Naive thymus-derived CD4-positive, alpha-beta T cell (primary cell): ENCODE results near the gene EFEMP2. TPM values are rescaled to one million over a fixed set of nuclear protein-coding genes. Genes with fewer than 3 reads are reported as not detected.
A peak's percentile ranks its signal among the peaks of the same experiment; 100 is the strongest.

ENCODE experiments used
- ATAC-seq: fragments of 150-1000 bp; cut with Tn5 transposase; 2 replicates; pipeline ENCODE4 v1.10.0; 2021; ENCODE audit warnings: mild to moderate bottlenecking, moderate library complexity
- CTCF ChIA-PET: fragments of 350-600 bp; sonication (Branson Sonifier 250); formaldehyde crosslinking; loops from one replicate; lab custom pipeline; 2021; ENCODE audit warnings: antibody characterized with exemption; lab: Charles Lee
- POLR2A ChIA-PET: fragments of 350-600 bp; sonication (Branson Sonifier 250); formaldehyde crosslinking; loops from one replicate; lab custom pipeline; 2021; ENCODE audit warnings: antibody characterized with exemption, inconsistent platforms; lab: Charles Lee
- DNase-seq, 9 donors: peaks; one replicate each; pipeline versions ENCODE4 v3.0.0 to v3.0.0-alpha.2; 2020 to 2022; ENCODE audit warnings: mixed read lengths in 1 of 9
- H3K27ac ChIP-seq: one replicate; pipeline ENCODE4 v1.7.0; 2013; ENCODE audit warnings: mild to moderate bottlenecking, low read depth, low read length, moderate library complexity
- H3K27me3 ChIP-seq, 2 donors: one replicate each; pipeline ENCODE4 v1.7.0; 2013; ENCODE audit warnings: low read length in 2 of 2, mild to moderate bottlenecking in 2 of 2, moderate library complexity in 2 of 2; ENCODE audit not compliant: control insufficient read depth in 2 of 2, insufficient read depth in 2 of 2
- H3K36me3 ChIP-seq, 3 experiments: 1 replicate in 2 of 3; 2 replicates in 1 of 3; pipeline ENCODE4 v1.7.0; 2013; ENCODE audit warnings: low read length in 3 of 3, mild to moderate bottlenecking in 3 of 3, moderate library complexity in 1 of 3; ENCODE audit not compliant: insufficient read depth in 3 of 3, control insufficient read depth in 2 of 3
- H3K4me1 ChIP-seq, 2 donors: one replicate each; pipeline ENCODE4 v1.7.0; 2013; ENCODE audit warnings: low read length in 2 of 2, mild to moderate bottlenecking in 2 of 2, moderate library complexity in 1 of 2; ENCODE audit not compliant: control insufficient read depth in 2 of 2, insufficient read depth in 2 of 2
- H3K4me3 ChIP-seq: 2 replicates; pipeline ENCODE4 v1.7.0; 2013; ENCODE audit warnings: mild to moderate bottlenecking, low read length
- H3K9me3 ChIP-seq, 3 experiments: 1 replicate in 2 of 3; 2 replicates in 1 of 3; pipeline ENCODE4 v1.7.0; 2013; ENCODE audit warnings: low read length in 3 of 3; ENCODE audit not compliant: control insufficient read depth in 2 of 3
- H3K27ac Mint-ChIP-seq, 9 donors: one replicate each; pipeline ENCODE4 v1.8.0; 2020 to 2022; ENCODE audit warnings: mixed read lengths in 9 of 9, mild to moderate bottlenecking in 8 of 9, moderate library complexity in 5 of 9, inconsistent platforms in 2 of 9
- H3K27me3 Mint-ChIP-seq, 5 donors: one replicate each; pipeline ENCODE4 v1.8.0; 2021 to 2022; ENCODE audit warnings: mixed read lengths in 5 of 5, mild to moderate bottlenecking in 1 of 5
- H3K36me3 Mint-ChIP-seq, 5 donors: one replicate each; pipeline ENCODE4 v1.8.0; 2020 to 2022; ENCODE audit warnings: mixed read lengths in 5 of 5, mild to moderate bottlenecking in 3 of 5, inconsistent platforms in 1 of 5
- H3K4me1 Mint-ChIP-seq, 7 donors: one replicate each; pipeline ENCODE4 v1.8.0; 2020 to 2022; ENCODE audit warnings: mixed read lengths in 7 of 7, mild to moderate bottlenecking in 3 of 7, inconsistent platforms in 1 of 7
- H3K4me3 Mint-ChIP-seq, 10 donors: one replicate each; pipeline ENCODE4 v1.8.0; 2020 to 2022; ENCODE audit warnings: mild to moderate bottlenecking in 10 of 10, mixed read lengths in 10 of 10, moderate library complexity in 6 of 10, inconsistent platforms in 2 of 10
- H3K9me3 Mint-ChIP-seq, 11 donors: one replicate each; pipeline ENCODE4 v1.8.0; 2020 to 2022; ENCODE audit warnings: mixed read lengths in 11 of 11, mild to moderate bottlenecking in 4 of 11, inconsistent platforms in 1 of 11, moderate library complexity in 1 of 11
- intact Hi-C, 2 donors: fragments of 100-400 bp; cut with micrococcal nuclease; formaldehyde crosslinking; loops; one replicate each; pipeline ENCODE4 v1.15.1; 2023
- polyA plus RNA-seq, 2 donors: library from polyadenylated mRNA; unstranded; fragments of 300-500 nt; fragmentation: Illumina TruSeq; gene quantifications; one replicate each; pipeline ENCODE4 v1.2.3, GENCODE V29; 2021
- total RNA-seq, 6 experiments: library from RNA in 5 of 6; stranded (reverse) in 5 of 6; gene quantifications; 1 replicate in 5 of 6; 2 replicates in 1 of 6; pipeline ENCODE4 v1.2.3 and lab custom pipeline; 2021 to 2026

The EFEMP2 gene
- total and polyA plus RNA-seq, 7 experiments from 2014 or later = 0.40 to 16.0 (median 9.2) TPM

GRCh38 chr11:65870307-65870658, 2.3 kb downstream of the EFEMP2 start:
- POLR2A ChIA-PET = interaction anchor here (0.8 to 4.8 kb wide), 4 partner anchors 10 to 19 kb away, joined by 3 to 109 read pairs (median 16); partner anchors contain the start of genes CCDC85B, CFL1, FIBP and MUS81

GRCh38 chr11:65869643-65870306, 2.8 kb downstream of the EFEMP2 start:
- no peak for DNase-seq
- Mint-ChIP-seq H3K4me1 (peaks cover 13 to 26% (median 16%) of the 10 kb centered on the region in 7 donors), H3K27me3 (peaks cover 0 to 3% (median 0%) of the 10 kb centered on the region in 5 donors), H3K4me3 (no peak overlapping the region), H3K36me3 (peaks cover 0 to 9% (median 0%) of the 10 kb centered on the region in 5 donors), H3K9me3 (no peaks in the 10 kb centered on the region), H3K27ac (peak overlapping the region in 6 of 9 donors; percentile 12 to 88 (median 38))
- H3K4me1 ChIP-seq = peaks cover 10 to 19% of the 10 kb centered on the region in 2 donors
- H3K36me3 ChIP-seq = peaks cover 0 to 24% (median 0%) of the 10 kb centered on the region in 3 experiments
- H3K27ac ChIP-seq = peak overlapping the region; percentile 0
- no peaks in the 10 kb centered on the region for H3K27me3 ChIP-seq
- intact Hi-C loops = loop anchor here in 1 of 2 donors (5.0 kb wide), 1 partner anchor 973 kb away; the partner anchor contains the start of gene RCE1
- CTCF ChIA-PET = interaction anchor here (0.6 to 4.7 kb wide), 5 partner anchors 10 to 482 kb away, joined by 3 to 38 read pairs (median 5); partner anchors contain the start of genes FIBP and MUS81
- H3K9me3 ChIP-seq = no peaks in the 10 kb centered on the region
- POLR2A ChIA-PET = interaction anchor here (0.8 to 4.8 kb wide), 5 partner anchors 9 to 20 kb away, joined by 3 to 109 read pairs (median 6); partner anchors contain the start of genes CCDC85B, CFL1, FIBP and MUS81
- ATAC-seq = no peak
- H3K4me3 ChIP-seq = no peak overlapping the region

More at GRCh38 chr11:65870307-65870658, 2.3 kb downstream of the EFEMP2 start:
- H3K27me3 Mint-ChIP-seq = peaks cover 0 to 3% (median 0%) of the 10 kb centered on the region in 5 donors
- H3K9me3 Mint-ChIP-seq = no peaks in the 10 kb centered on the region
- peaks cover 10 to 19% of the 10 kb centered on the region in 2 donors for H3K4me1 ChIP-seq
- peaks cover 0 to 7% (median 0%) of the 10 kb centered on the region in 5 donors for H3K36me3 Mint-ChIP-seq
- intact Hi-C loops = loop anchor here in 1 of 2 donors (5.0 kb wide), 1 partner anchor 972 kb away; the partner anchor contains the start of gene RCE1
- H3K27me3 ChIP-seq = no peaks in the 10 kb centered on the region
- ATAC-seq = no peak
- peak overlapping the region in 4 of 10 donors; percentile 14 to 68 (median 50) for H3K4me3 Mint-ChIP-seq
- H3K36me3 ChIP-seq = peaks cover 0 to 19% (median 0%) of the 10 kb centered on the region in 3 experiments
- CTCF ChIA-PET = interaction anchor here (0.6 to 4.7 kb wide), 3 partner anchors 10 to 482 kb away, joined by 4 to 38 read pairs (median 30); partner anchors contain the start of gene MUS81
- DNase-seq = no peak
- no peak overlapping the region for H3K4me3 ChIP-seq
- peak overlapping the region in 4 of 9 donors; percentile 1 to 94 (median 34) for H3K27ac Mint-ChIP-seq
- H3K4me1 Mint-ChIP-seq = peaks cover 13 to 26% (median 16%) of the 10 kb centered on the region in 7 donors
- peak overlapping the region; percentile 0 for H3K27ac ChIP-seq
- H3K9me3 ChIP-seq = no peaks in the 10 kb centered on the region

GRCh38 chr11:65868907-65869306, 3.7 kb downstream of the EFEMP2 start:
- ATAC-seq = no peak
- H3K27ac Mint-ChIP-seq = peak overlapping the region in 1 of 9 donors; percentile 39

GRCh38 chr11:65868076-65868667, 4.4 kb downstream of the EFEMP2 start:
- no peak overlapping the region for H3K27ac ChIP-seq
- peak overlapping the region in 2 of 9 donors; percentile 56 to 59 for H3K27ac Mint-ChIP-seq
- POLR2A ChIA-PET = interaction anchor here (0.7 to 12.9 kb wide), 4 partner anchors 7 to 28 kb away, joined by 3 to 316 read pairs (median 57); partner anchors contain the start of genes CCDC85B, CFL1, FIBP and MUS81

More at GRCh38 chr11:65868907-65869306, 3.7 kb downstream of the EFEMP2 start:
- DNase-seq = no peak
- Mint-ChIP-seq H3K27me3 (peaks cover 0 to 3% (median 0%) of the 10 kb centered on the region in 5 donors), H3K4me1 (peaks cover 13 to 27% (median 16%) of the 10 kb centered on the region in 7 donors), H3K9me3 (no peaks in the 10 kb centered on the region), H3K4me3 (no peak overlapping the region), H3K36me3 (peaks cover 0 to 9% (median 0%) of the 10 kb centered on the region in 5 donors)
- H3K27ac ChIP-seq = no peak overlapping the region
- H3K9me3 ChIP-seq = no peaks in the 10 kb centered on the region
- intact Hi-C loops = loop anchor here in 1 of 2 donors (1.0 kb wide), 1 partner anchor 9 kb away; the partner anchor contains the start of gene MUS81
- POLR2A ChIA-PET = interaction anchor here (0.7 to 12.9 kb wide), 4 partner anchors 8 to 27 kb away, joined by 3 to 316 read pairs (median 57); partner anchors contain the start of genes CCDC85B, CFL1, FIBP and MUS81
- no peak overlapping the region for H3K4me3 ChIP-seq
- peaks cover 10 to 13% of the 10 kb centered on the region in 2 donors for H3K4me1 ChIP-seq
- no peaks in the 10 kb centered on the region for H3K27me3 ChIP-seq
- peaks cover 0 to 33% (median 0%) of the 10 kb centered on the region in 3 experiments for H3K36me3 ChIP-seq
- CTCF ChIA-PET = interaction anchor here (0.9 to 4.7 kb wide), 4 partner anchors 9 to 20 kb away, joined by 3 to 38 read pairs (median 18); partner anchors contain the start of genes FIBP and MUS81

GRCh38 chr11:65867284-65868071, 5.1 kb downstream of the EFEMP2 start:
- Mint-ChIP-seq H3K27ac (peak overlapping the region in 4 of 9 donors; percentile 16 to 59 (median 38)), H3K4me1 (peaks cover 11 to 23% (median 13%) of the 10 kb centered on the region in 7 donors), H3K27me3 (no peaks in the 10 kb centered on the region), H3K36me3 (peaks cover 0 to 15% (median 4%) of the 10 kb centered on the region in 5 donors), H3K4me3 (no peak overlapping the region), H3K9me3 (no peaks in the 10 kb centered on the region)
- Histone ChIP-seq H3K27me3 (no peaks in the 10 kb centered on the region), H3K4me3 (no peak overlapping the region), H3K27ac (no peak overlapping the region), H3K4me1 (peaks cover 5 to 10% of the 10 kb centered on the region in 2 donors), H3K36me3 (peaks cover 4 to 47% (median 4%) of the 10 kb centered on the region in 3 experiments), H3K9me3 (no peaks in the 10 kb centered on the region)
- ChIA-PET POLR2A (interaction anchor here (4.8 to 12.9 kb wide), 2 partner anchors 7 to 22 kb away, joined by 109 to 316 read pairs; partner anchors contain the start of genes CCDC85B, CFL1, FIBP and MUS81), CTCF (interaction anchor here (1.2 kb wide), 1 partner anchor 21 kb away, joined by 4 read pairs; the partner anchor contains the start of gene FIBP)
- intact Hi-C loops = loop anchor here in 1 of 2 donors (1.0 kb wide), 1 partner anchor 7 kb away; the partner anchor contains the start of gene MUS81
- peak in 1 of 9 donors; percentile 8 for DNase-seq
- no peak for ATAC-seq

More at GRCh38 chr11:65868076-65868667, 4.4 kb downstream of the EFEMP2 start:
- Histone ChIP-seq H3K36me3 (peaks cover 0 to 41% (median 0%) of the 10 kb centered on the region in 3 experiments), H3K4me1 (peaks cover 8 to 10% of the 10 kb centered on the region in 2 donors), H3K4me3 (no peak overlapping the region), H3K9me3 (no peaks in the 10 kb centered on the region), H3K27me3 (no peaks in the 10 kb centered on the region)
- Mint-ChIP-seq H3K9me3 (no peaks in the 10 kb centered on the region), H3K36me3 (peaks cover 0 to 11% (median 0%) of the 10 kb centered on the region in 5 donors), H3K4me3 (no peak overlapping the region), H3K4me1 (peaks cover 11 to 21% (median 14%) of the 10 kb centered on the region in 7 donors), H3K27me3 (peaks cover 0 to 3% (median 0%) of the 10 kb centered on the region in 5 donors)
- peak; percentile 62 for ATAC-seq
- CTCF ChIA-PET = interaction anchor here (1.6 to 4.7 kb wide), 3 partner anchors 8 to 21 kb away, joined by 5 to 38 read pairs (median 30); partner anchors contain the start of genes FIBP and MUS81
- peak in 3 of 9 donors; percentile 28 to 45 (median 31) for DNase-seq
- intact Hi-C loops = loop anchor here in 1 of 2 donors (1.0 kb wide), 1 partner anchor 8 kb away; the partner anchor contains the start of gene MUS81
